HL-60 (cell line): Measurements from ENCODE around the gene PALM3.
A peak's percentile ranks its signal among the peaks of the same experiment; 100 is the strongest.

ENCODE experiments used
- DNase-seq, 2 experiments: peaks; one replicate each; pipeline ENCODE4 v3.0.0-alpha.2; 2010 to 2020; ENCODE audit warnings: low read depth in 1 of 2, low spot score in 1 of 2
- H3K27ac ChIP-seq: fragments of 250-450 bp; sonication (Bioruptor Pico); replicated peaks from 2 replicates; pipeline ENCODE4 v1.5.1; 2020; ENCODE audit warnings: mild to moderate bottlenecking, moderate library complexity
- H3K27me3 ChIP-seq: fragments of 250-450 bp; sonication (Bioruptor Pico); 2 replicates; pipeline ENCODE4 v1.5.1; 2021; ENCODE audit warnings: mild to moderate bottlenecking, moderate library complexity; ENCODE audit not compliant: insufficient read depth, poor library complexity, severe bottlenecking
- H3K4me3 ChIP-seq: replicated peaks from 2 replicates; pipeline ENCODE4 v1.5.1; 2011; ENCODE audit warnings: mild to moderate bottlenecking, control low read depth, low read length; ENCODE audit not compliant: insufficient read depth
- CTCF ChIP-seq: IDR thresholded peaks from one replicate; pipeline ENCODE4 v1.5.1; 2011; ENCODE audit warnings: low read length, control low read depth, inconsistent platforms; ENCODE audit not compliant: insufficient read depth
- GABPA ChIP-seq: IDR thresholded peaks from 2 replicates; pipeline ENCODE4 v1.6.1; 2012; ENCODE audit warnings: low read depth
- POLR2AphosphoS5 ChIP-seq: IDR thresholded peaks from 2 replicates; pipeline ENCODE4 v1.6.1; 2012; ENCODE audit warnings: low read depth
- REST ChIP-seq: IDR thresholded peaks from 2 replicates; pipeline ENCODE4 v1.6.1; 2012; ENCODE audit warnings: low read depth; ENCODE audit not compliant: insufficient replicate concordance
- SPI1 ChIP-seq: IDR thresholded peaks from 2 replicates; pipeline ENCODE4 v1.6.1; 2012; ENCODE audit warnings: low read depth, mild to moderate bottlenecking, borderline replicate concordance

Gene PALM3

GRCh38 chr19:14081797-14082674, 20.2 kb upstream of the PALM3 start:
- DNase-seq: no peak
- TF ChIP-seq REST (no peak), POLR2AphosphoS5 (no peak), GABPA (no peak), SPI1 (no peak), CTCF (no peak)

GRCh38 chr19:14080887-14081796, 19.3 kb upstream of the PALM3 start:
- peak; percentile 97 to 99 for DNase-seq

More at GRCh38 chr19:14081797-14082674, 20.2 kb upstream of the PALM3 start:
- Histone ChIP-seq H3K27ac (peak overlapping the region; percentile 56), H3K27me3 (no peaks in the 10 kb centered on the region), H3K4me3 (peak overlapping the region; percentile 54)

More at GRCh38 chr19:14080887-14081796, 19.3 kb upstream of the PALM3 start:
- peak overlapping the region; percentile 70 for H3K27ac ChIP-seq
- H3K4me3 ChIP-seq: peak overlapping the region; percentile 61
- peak; percentile 27 for TF ChIP-seq REST
- peak; percentile 96 for TF ChIP-seq GABPA
- peak; percentile 97 for TF ChIP-seq SPI1
- no peak; the same call in 1 of the 2 replicates for TF ChIP-seq POLR2AphosphoS5
- TF ChIP-seq CTCF: no peak
- H3K27me3 ChIP-seq: no peaks in the 10 kb centered on the region
